Loucy (cell line): ENCODE measurements around the gene TRPV5.

Experiments
- H2AFZ ChIP-seq: fragments of 200-600 bp; sonication (generic); 2 replicates; pipeline ENCODE4 v1.6.0; 2016; ENCODE audit warnings: antibody characterized with exemption, mild to moderate bottlenecking, low read length, moderate library complexity
- H3F3A ChIP-seq: fragments of 200-600 bp; 2 replicates; pipeline ENCODE4 v1.6.0; 2016; ENCODE audit warnings: antibody characterized with exemption, low read depth, mild to moderate bottlenecking
- H3K27me3 ChIP-seq: fragments of 200-600 bp; sonication (generic); 2 replicates; pipeline ENCODE4 v1.6.1; 2014; ENCODE audit warnings: low read length, mild to moderate bottlenecking; ENCODE audit not compliant: insufficient read depth, poor library complexity, severe bottlenecking
- H3K36me3 ChIP-seq: fragments of 200-600 bp; sonication (generic); 2 replicates; pipeline ENCODE4 v1.6.1; 2016; ENCODE audit warnings: low read length; ENCODE audit not compliant: insufficient read depth
- H3K4me1 ChIP-seq: fragments of 200-600 bp; sonication (generic); 2 replicates; pipeline ENCODE4 v1.5.1; 2014; ENCODE audit warnings: low read length, mild to moderate bottlenecking; ENCODE audit not compliant: insufficient read depth, poor library complexity, severe bottlenecking
- H3K4me2 ChIP-seq: fragments of 200-600 bp; sonication (generic); 2 replicates; pipeline ENCODE4 v1.6.0; 2014; ENCODE audit warnings: antibody characterized with exemption, low read length, low read depth, mild to moderate bottlenecking; ENCODE audit not compliant: poor library complexity, severe bottlenecking
- H3K4me3 ChIP-seq: fragments of 200-600 bp; sonication (generic); 2 replicates; pipeline ENCODE4 v1.5.1; 2014; ENCODE audit warnings: low read length, mild to moderate bottlenecking, mixed read lengths; ENCODE audit not compliant: poor library complexity, severe bottlenecking
- H3K79me2 ChIP-seq: fragments of 200-600 bp; sonication (generic); 2 replicates; pipeline ENCODE4 v1.6.1; 2014; ENCODE audit warnings: low read length; ENCODE audit not compliant: insufficient read depth
- H3K9ac ChIP-seq: fragments of 200-600 bp; sonication (generic); 2 replicates; pipeline ENCODE4 v1.6.0; 2014; ENCODE audit warnings: mild to moderate bottlenecking, low read depth, low read length, moderate library complexity; ENCODE audit not compliant: poor library complexity, severe bottlenecking
- H3K9me2 ChIP-seq: fragments of 200-600 bp; sonication (generic); replicated peaks from 2 replicates; pipeline ENCODE4 v1.6.1; 2016; ENCODE audit warnings: low read depth, low read length, mixed read lengths
- H3K9me3 ChIP-seq: fragments of 200-600 bp; sonication (generic); 2 replicates; pipeline ENCODE4 v1.6.1; 2014; ENCODE audit warnings: mild to moderate bottlenecking, antibody characterized with exemption, low read length, low read depth; ENCODE audit not compliant: insufficient read depth
- H4K20me1 ChIP-seq: fragments of 200-600 bp; sonication (generic); 2 replicates; pipeline ENCODE4 v1.6.0; 2014; ENCODE audit warnings: antibody characterized with exemption, low read length, mild to moderate bottlenecking; ENCODE audit not compliant: insufficient read depth, poor library complexity, severe bottlenecking
- EZH2phosphoT487 ChIP-seq: fragments of 200-600 bp; IDR thresholded peaks from 2 replicates; pipeline ENCODE4 v1.6.1; 2018; ENCODE audit warnings: antibody characterized with exemption, mild to moderate bottlenecking, moderate library complexity, borderline replicate concordance
- TF ChIP-seq, protein P1 (sequence below): fragments of 200-600 bp; sonication (generic); conservative IDR thresholded peaks from 2 replicates; pipeline ENCODE4 v1.5.1; 2014; ENCODE audit warnings: mild to moderate bottlenecking, antibody characterized with exemption, low read length

TRPV5 gene

GRCh38 chr7:142942746-142943145 lies 9.2 kb upstream of the TRPV5 start:
- no peaks in the 10 kb centered on the region for H3K36me3 ChIP-seq
- H4K20me1 ChIP-seq: no peaks in the 10 kb centered on the region
- H3K27me3 ChIP-seq: no peaks in the 10 kb centered on the region
- no peaks in the 10 kb centered on the region for H3K79me2 ChIP-seq
- H3K4me1 ChIP-seq: no peaks in the 10 kb centered on the region
- TF ChIP-seq, protein P1, sequence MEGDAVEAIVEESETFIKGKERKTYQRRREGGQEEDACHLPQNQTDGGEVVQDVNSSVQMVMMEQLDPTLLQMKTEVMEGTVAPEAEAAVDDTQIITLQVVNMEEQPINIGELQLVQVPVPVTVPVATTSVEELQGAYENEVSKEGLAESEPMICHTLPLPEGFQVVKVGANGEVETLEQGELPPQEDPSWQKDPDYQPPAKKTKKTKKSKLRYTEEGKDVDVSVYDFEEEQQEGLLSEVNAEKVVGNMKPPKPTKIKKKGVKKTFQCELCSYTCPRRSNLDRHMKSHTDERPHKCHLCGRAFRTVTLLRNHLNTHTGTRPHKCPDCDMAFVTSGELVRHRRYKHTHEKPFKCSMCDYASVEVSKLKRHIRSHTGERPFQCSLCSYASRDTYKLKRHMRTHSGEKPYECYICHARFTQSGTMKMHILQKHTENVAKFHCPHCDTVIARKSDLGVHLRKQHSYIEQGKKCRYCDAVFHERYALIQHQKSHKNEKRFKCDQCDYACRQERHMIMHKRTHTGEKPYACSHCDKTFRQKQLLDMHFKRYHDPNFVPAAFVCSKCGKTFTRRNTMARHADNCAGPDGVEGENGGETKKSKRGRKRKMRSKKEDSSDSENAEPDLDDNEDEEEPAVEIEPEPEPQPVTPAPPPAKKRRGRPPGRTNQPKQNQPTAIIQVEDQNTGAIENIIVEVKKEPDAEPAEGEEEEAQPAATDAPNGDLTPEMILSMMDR: no peak
- no peak for TF ChIP-seq EZH2phosphoT487
- no peaks in the 10 kb centered on the region for H3K9me3 ChIP-seq
- no peaks in the 10 kb centered on the region for H3F3A ChIP-seq
- no peak overlapping the region for H3K9ac ChIP-seq
- H2AFZ ChIP-seq: no peak overlapping the region
- H3K4me3 ChIP-seq: no peak overlapping the region
- H3K4me2 ChIP-seq: no peak overlapping the region
- no peaks in the 10 kb centered on the region for H3K9me2 ChIP-seq

DNA sequence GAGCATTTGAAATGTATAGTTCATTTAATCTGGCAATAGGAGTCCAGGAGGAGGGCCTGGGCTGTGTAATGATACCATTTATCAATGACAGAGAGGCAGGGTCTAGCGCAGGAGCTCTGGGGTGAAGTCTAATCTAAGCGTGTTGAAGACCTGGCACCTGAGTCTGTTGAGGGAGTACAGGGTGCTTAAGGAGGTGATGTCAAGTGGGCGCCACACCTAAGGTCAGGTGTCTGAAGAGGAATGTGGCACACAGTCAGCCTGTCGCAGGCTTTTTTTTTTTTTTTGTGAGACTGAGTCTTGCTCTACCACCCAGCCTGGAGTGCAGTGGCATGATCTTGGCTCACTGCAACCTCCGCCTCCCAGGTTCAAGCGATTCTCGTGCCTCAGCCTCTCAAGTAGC lies 8.0 kb upstream of the TRPV5 start:
- H3K9me3 ChIP-seq: no peaks in the 10 kb centered on the region
- H3K9ac ChIP-seq: no peak overlapping the region
- H3K36me3 ChIP-seq: no peaks in the 10 kb centered on the region
- H3K9me2 ChIP-seq: no peaks in the 10 kb centered on the region
- no peak for TF ChIP-seq EZH2phosphoT487
- TF ChIP-seq, protein P1: no peak
- no peaks in the 10 kb centered on the region for H3K27me3 ChIP-seq
- H2AFZ ChIP-seq: no peak overlapping the region
- no peak overlapping the region for H3K4me2 ChIP-seq
- no peaks in the 10 kb centered on the region for H3F3A ChIP-seq
- H4K20me1 ChIP-seq: no peaks in the 10 kb centered on the region
- H3K79me2 ChIP-seq: no peaks in the 10 kb centered on the region
- no peaks in the 10 kb centered on the region for H3K4me1 ChIP-seq
- H3K4me3 ChIP-seq: no peak overlapping the region

GRCh38 chr7:142940966-142941535 lies 7.5 kb upstream of the TRPV5 start:
- no peak for TF ChIP-seq EZH2phosphoT487
- TF ChIP-seq, protein P1: no peak
- Histone ChIP-seq H3K4me2 (no peak overlapping the region), H2AFZ (no peak overlapping the region), H3K9me3 (no peaks in the 10 kb centered on the region), H4K20me1 (no peaks in the 10 kb centered on the region), H3K79me2 (no peaks in the 10 kb centered on the region), H3K9ac (no peak overlapping the region), H3K9me2 (no peaks in the 10 kb centered on the region), H3K4me3 (no peak overlapping the region), H3F3A (no peaks in the 10 kb centered on the region), H3K4me1 (no peaks in the 10 kb centered on the region), H3K36me3 (no peaks in the 10 kb centered on the region), H3K27me3 (no peaks in the 10 kb centered on the region)
